ENCODE measurements around the gene CORO1A. TPM values are rescaled to one million over a fixed set of nuclear protein-coding genes. Genes with fewer than 3 reads are reported as not detected.
"Not testable (repeated sequence)": the region's sequence is repeated elsewhere in the genome, so short reads cannot be mapped to it uniquely, and the experiment has no call there.

Gene CORO1A
- total RNA-seq, 1 donor from 2014 or later, result 70.0 TPM

DNA sequence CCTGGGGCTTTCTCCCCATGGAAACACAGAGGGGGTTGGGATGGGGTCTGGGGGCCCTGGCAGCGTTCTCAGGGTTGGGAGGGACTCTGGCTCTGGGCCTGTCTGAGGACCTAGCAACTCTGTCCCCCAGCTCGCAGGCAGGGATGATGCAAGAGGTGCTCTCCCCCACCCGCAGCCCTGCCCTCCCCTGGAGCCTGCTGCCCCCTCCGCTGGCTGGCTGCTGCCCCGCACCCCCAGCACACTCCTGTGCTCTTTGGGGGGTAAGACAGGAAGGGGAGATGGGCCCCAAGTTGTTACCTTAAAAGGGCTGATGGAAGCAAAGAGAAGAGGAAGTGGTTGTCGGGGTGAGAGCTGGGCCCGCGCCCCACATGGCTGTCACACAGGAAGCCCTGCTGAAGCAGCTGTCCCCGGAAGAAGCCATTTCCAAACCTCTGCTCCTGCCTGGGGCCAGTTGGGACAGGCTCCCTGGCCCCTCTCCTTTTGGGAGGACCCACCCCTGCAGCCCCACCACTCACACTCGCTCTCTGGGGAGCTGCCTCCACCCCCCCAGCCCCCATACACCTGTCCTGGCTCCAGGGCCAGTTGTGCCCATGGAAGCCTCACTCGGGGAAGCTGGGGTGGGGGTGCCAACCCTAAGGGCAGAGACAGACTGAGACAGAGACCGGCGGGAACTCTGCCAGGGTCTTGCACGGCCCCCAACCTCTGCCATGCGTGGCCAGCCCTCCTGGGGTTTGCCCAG, 2.5 kb downstream of the CORO1A start:
- peak; percentile 47 for ATAC-seq
- peaks cover 10% of the 10 kb centered on the region for H3K4me1 ChIP-seq
- peaks cover 3% of the 10 kb centered on the region for H3K36me3 ChIP-seq
- peak overlapping the region; percentile 65 for H3K4me3 ChIP-seq
- H3K27ac ChIP-seq, result peak overlapping the region; percentile 44
- H3K9me3 ChIP-seq, result no peaks in the 10 kb centered on the region
- intact Hi-C loops (cut with DNase I), result no loop called here
- TF ChIP-seq, protein P1, sequence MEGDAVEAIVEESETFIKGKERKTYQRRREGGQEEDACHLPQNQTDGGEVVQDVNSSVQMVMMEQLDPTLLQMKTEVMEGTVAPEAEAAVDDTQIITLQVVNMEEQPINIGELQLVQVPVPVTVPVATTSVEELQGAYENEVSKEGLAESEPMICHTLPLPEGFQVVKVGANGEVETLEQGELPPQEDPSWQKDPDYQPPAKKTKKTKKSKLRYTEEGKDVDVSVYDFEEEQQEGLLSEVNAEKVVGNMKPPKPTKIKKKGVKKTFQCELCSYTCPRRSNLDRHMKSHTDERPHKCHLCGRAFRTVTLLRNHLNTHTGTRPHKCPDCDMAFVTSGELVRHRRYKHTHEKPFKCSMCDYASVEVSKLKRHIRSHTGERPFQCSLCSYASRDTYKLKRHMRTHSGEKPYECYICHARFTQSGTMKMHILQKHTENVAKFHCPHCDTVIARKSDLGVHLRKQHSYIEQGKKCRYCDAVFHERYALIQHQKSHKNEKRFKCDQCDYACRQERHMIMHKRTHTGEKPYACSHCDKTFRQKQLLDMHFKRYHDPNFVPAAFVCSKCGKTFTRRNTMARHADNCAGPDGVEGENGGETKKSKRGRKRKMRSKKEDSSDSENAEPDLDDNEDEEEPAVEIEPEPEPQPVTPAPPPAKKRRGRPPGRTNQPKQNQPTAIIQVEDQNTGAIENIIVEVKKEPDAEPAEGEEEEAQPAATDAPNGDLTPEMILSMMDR (IDR thresholded peaks at IDR 0.05), result no peak
- H3K27me3 ChIP-seq, result no peaks in the 10 kb centered on the region
- DNase-seq, result peak; percentile 81

DNA sequence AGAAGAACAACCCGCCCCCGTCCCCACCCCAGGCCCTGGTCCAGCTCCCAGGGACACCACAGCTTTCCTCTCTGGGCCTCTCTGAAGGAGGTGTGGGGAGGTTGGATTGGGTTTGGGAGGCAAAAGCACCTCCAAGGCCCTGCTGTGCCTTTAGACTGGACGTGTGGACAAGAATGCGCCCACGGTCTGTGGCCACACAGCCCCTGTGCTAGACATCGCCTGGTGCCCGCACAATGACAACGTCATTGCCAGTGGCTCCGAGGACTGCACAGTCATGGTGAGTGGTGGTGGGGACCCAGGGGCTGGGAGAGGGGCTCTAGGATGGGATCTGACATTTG, 3.0 kb downstream of the CORO1A start:
- intact Hi-C loops (cut with DNase I), result no loop called here
- H3K9me3 ChIP-seq, result no peaks in the 10 kb centered on the region
- DNase-seq, result no peak
- TF ChIP-seq, protein P1 (IDR thresholded peaks at IDR 0.05), result no peak
- peak overlapping the region; percentile 44 for H3K27ac ChIP-seq
- H3K4me1 ChIP-seq, result peaks cover 10% of the 10 kb centered on the region
- no peak for ATAC-seq
- H3K4me3 ChIP-seq, result peak overlapping the region; percentile 65
- no peaks in the 10 kb centered on the region for H3K27me3 ChIP-seq
- H3K36me3 ChIP-seq, result peaks cover 3% of the 10 kb centered on the region

DNA sequence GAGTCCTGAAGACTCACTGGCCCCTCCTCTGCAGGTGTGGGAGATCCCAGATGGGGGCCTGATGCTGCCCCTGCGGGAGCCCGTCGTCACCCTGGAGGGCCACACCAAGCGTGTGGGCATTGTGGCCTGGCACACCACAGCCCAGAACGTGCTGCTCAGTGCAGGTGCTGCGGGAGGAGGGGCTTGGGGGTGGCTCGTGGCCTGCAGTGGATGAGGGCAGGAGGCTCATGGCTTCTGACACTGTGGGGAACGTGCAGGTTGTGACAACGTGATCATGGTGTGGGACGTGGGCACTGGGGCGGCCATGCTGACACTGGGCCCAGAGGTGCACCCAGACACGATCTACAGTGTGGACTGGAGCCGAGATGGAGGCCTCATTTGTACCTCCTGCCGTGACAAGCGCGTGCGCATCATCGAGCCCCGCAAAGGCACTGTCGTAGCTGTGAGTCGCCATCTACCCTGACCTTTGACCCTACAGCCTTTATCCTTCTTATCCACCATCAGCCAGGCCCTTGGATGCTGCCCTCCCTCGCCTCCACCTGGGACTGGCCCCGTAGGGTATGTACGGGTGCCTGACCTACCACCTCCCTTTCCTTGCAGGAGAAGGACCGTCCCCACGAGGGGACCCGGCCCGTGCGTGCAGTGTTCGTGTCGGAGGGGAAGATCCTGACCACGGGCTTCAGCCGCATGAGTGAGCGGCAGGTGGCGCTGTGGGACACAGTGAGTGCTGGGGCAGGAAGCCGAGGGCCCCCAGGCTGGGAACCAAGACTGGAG, 3.6 kb downstream of the CORO1A start:
- H3K27me3 ChIP-seq, result no peaks in the 10 kb centered on the region
- H3K27ac ChIP-seq, result peak overlapping the region; percentile 44
- ATAC-seq (peak; percentile 50), DNase-seq (peak; percentile 89)
- intact Hi-C loops (cut with DNase I), result no loop called here
- peaks cover 3% of the 10 kb centered on the region for H3K36me3 ChIP-seq
- no peaks in the 10 kb centered on the region for H3K9me3 ChIP-seq
- H3K4me1 ChIP-seq, result peaks cover 10% of the 10 kb centered on the region
- TF ChIP-seq, protein P1 (IDR thresholded peaks at IDR 0.05), result peak; percentile 73
- peak overlapping the region; percentile 65 for H3K4me3 ChIP-seq

DNA sequence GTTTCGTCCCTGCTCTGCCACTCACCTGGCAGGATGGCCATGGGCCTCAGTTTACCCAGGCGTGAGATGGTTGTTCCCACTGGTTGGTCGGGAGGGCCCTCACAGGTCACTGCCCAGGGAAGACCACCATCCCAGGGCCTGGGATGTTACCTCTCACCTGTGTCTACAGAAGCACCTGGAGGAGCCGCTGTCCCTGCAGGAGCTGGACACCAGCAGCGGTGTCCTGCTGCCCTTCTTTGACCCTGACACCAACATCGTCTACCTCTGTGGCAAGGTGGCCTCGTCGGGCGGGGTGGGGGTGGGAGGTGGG, 4.1 kb downstream of the CORO1A start:
- Histone ChIP-seq H3K27ac (peak overlapping the region; percentile 44), H3K4me3 (peak overlapping the region; percentile 65)
- intact Hi-C loops (cut with DNase I), result no loop called here

DNA sequence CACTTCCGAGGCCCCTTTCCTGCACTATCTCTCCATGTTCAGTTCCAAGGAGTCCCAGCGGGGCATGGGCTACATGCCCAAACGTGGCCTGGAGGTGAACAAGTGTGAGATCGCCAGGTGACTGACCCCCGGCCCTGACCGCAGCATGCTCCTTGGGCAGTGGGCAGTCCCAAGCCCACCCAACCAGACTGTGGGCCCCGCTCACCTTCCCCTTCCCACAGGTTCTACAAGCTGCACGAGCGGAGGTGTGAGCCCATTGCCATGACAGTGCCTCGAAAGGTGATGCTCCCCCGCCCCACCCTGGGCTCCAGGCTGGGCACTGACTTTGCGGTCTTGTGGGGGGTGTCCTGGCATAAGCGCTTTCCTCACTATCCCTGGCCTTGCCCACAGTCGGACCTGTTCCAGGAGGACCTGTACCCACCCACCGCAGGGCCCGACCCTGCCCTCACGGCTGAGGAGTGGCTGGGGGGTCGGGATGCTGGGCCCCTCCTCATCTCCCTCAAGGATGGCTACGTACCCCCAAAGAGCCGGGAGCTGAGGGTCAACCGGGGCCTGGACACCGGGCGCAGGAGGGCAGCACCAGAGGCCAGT, 4.7 kb downstream of the CORO1A start:
- no peak for DNase-seq
- no peak overlapping the region for H3K27ac ChIP-seq
- TF ChIP-seq, protein P1 (IDR thresholded peaks at IDR 0.05), result no peak

More for the DNA sequence above, 4.1 kb downstream of the CORO1A start:
- Histone ChIP-seq H3K36me3 (peaks cover 3% of the 10 kb centered on the region), H3K4me1 (peaks cover 9% of the 10 kb centered on the region), H3K9me3 (no peaks in the 10 kb centered on the region), H3K27me3 (no peaks in the 10 kb centered on the region)
- ATAC-seq, result no peak
- TF ChIP-seq, protein P1 (IDR thresholded peaks at IDR 0.05), result no peak
- no peak for DNase-seq

DNA sequence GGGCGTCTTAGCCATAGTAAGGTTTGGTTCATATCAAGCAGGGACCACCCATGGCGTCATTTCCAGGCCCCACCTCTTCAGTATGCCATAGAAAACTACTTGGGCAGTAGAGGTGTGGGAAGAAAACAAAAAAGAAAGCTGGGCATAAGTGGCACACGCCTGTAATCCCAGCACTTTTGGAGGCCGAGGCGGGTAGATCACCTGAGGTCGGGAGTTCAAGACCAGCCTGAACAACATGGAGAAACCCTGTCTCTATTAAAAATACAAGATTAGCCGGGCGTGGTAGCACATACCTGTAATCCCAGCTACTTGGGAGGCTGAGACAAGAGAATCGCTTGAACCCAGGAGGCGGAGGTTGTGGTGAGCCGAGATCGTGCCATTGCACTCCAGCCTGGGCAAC, 7.8 kb downstream of the CORO1A start:
- H3K4me1 ChIP-seq; H3K36me3 ChIP-seq; H3K27ac ChIP-seq; intact Hi-C loops (cut with DNase I); H3K9me3 ChIP-seq; H3K27me3 ChIP-seq; DNase-seq; H3K4me3 ChIP-seq; ATAC-seq: not testable (repeated sequence)

More for the DNA sequence above, 4.7 kb downstream of the CORO1A start:
- intact Hi-C loops (cut with DNase I), result no loop called here
- no peaks in the 10 kb centered on the region for H3K9me3 ChIP-seq
- H3K4me3 ChIP-seq, result no peak overlapping the region
- no peaks in the 10 kb centered on the region for H3K27me3 ChIP-seq
- H3K36me3 ChIP-seq, result peaks cover 3% of the 10 kb centered on the region
- no peak for ATAC-seq
- peaks cover 7% of the 10 kb centered on the region for H3K4me1 ChIP-seq

DNA sequence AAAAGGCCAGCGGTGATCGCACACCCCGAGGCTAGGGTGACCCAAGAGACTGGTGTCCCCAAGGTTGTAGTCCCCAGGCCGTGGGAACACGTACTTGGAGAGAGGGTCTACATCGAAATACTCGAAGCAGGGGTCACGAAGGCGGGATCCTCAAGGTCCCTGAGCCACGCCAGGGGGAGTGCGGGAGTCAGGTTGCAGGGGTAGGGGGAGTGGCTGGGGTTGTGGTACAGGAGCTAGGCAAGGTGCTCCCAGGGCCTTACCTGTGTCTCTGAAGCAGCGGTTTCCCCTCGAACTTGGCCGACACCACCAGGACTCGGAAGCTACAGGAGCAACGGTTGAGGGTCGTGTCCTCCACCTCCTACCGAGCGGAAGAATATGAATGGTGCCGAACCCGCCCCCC, 9.7 kb downstream of the CORO1A start:
- peak; percentile 5 for ATAC-seq
- H3K4me1 ChIP-seq; DNase-seq; H3K9me3 ChIP-seq; H3K36me3 ChIP-seq; H3K4me3 ChIP-seq; H3K27me3 ChIP-seq; intact Hi-C loops (cut with DNase I); H3K27ac ChIP-seq: not testable (repeated sequence)

DNA sequence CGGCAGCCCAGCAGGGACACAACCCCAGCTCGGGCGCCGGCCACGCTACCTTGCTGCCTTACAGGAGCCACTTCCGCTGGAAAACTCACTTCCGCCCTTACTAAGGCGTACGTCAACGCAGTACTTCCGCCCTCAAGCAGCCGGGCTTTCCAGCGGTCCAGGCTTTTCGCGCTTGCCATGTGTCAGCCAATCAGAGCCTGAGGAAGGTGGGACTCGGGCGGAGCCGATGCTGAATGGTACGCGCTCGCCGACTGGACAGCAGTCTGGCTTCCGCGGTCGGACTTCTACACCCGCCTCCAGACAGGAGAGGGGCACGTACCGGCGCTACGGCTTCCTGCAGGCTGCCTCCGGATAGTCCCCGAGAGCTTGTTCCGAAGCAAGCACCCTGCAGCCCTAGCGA, 10.2 kb downstream of the CORO1A start, which contains the start of the genes BOLA2B and SLX1A:
TSS of gene BOLA2B (minus strand) at position 52 of the 400 bp plus-strand sequence. CDS start 71 bp downstream, outside the sequence.
TSS of gene SLX1A (plus strand) at position 261 of the 400 bp plus-strand sequence. CDS start 210 bp downstream, outside the sequence.
- intact Hi-C loops (cut with DNase I); H3K9me3 ChIP-seq; DNase-seq; H3K27ac ChIP-seq; H3K4me1 ChIP-seq; H3K27me3 ChIP-seq; H3K36me3 ChIP-seq: not testable (repeated sequence)
- peak; percentile 95 for ATAC-seq
- peak within 1 kb of the TSS; percentile 50 for H3K4me3 ChIP-seq
